Upper lobe of right lung (tissue), 1 donor: ENCODE measurements around the gene CRYBB3. TPM values are rescaled to one million over a fixed set of nuclear protein-coding genes. Genes with fewer than 3 reads are reported as not detected.
"Not testable (repeated sequence)": the region's sequence is repeated elsewhere in the genome, so short reads cannot be mapped to it uniquely, and the experiment has no call there.

Experiments
- ATAC-seq: fragments of 200-7000 bp; cut with Tn5 transposase; one replicate; pipeline ENCODE4 v1.9.1; 2020; ENCODE audit warnings: mild to moderate bottlenecking, moderate library complexity
- DNase-seq: peaks from one replicate; pipeline ENCODE4 v3.0.0-alpha.2; 2020
- H3K27ac ChIP-seq: fragments of 200-600 bp; one replicate; pipeline ENCODE4 v1.8.0; 2022
- H3K27me3 ChIP-seq: fragments of 200-600 bp; one replicate; pipeline ENCODE4 v1.8.0; 2022; ENCODE audit warnings: mild to moderate bottlenecking
- H3K36me3 ChIP-seq: fragments of 200-600 bp; one replicate; pipeline ENCODE4 v1.8.0; 2022
- H3K4me1 ChIP-seq: fragments of 200-600 bp; one replicate; pipeline ENCODE4 v1.8.0; 2022
- H3K4me3 ChIP-seq: fragments of 200-600 bp; one replicate; pipeline ENCODE4 v1.8.0; 2022; ENCODE audit warnings: mild to moderate bottlenecking
- H3K9me3 ChIP-seq: fragments of 200-600 bp; one replicate; pipeline ENCODE4 v1.8.0; 2022
- intact Hi-C: fragments of 100-400 bp; cut with DNase I; formaldehyde crosslinking; loops from one replicate; pipeline ENCODE4 v1.11.0; 2022
- total RNA-seq: library from RNA; stranded (reverse); fragmentation: NEBNext Ultra II Directional; extraction: Animal tissue kit (Norgen Biotek cat#: 25700); gene quantifications from one replicate; pipeline ENCODE4 v1.2.1, GENCODE V29; 2021
- TF ChIP-seq, protein P1 (sequence below): fragments of 200-600 bp; IDR thresholded peaks from one replicate; pipeline ENCODE4 v1.8.0; 2022; ENCODE audit warnings: antibody characterized with exemption
- donor health status: DM: no; HTN: yes; CAD: no; lungs with severe emphysema.

The CRYBB3 gene
- total RNA-seq, 1 donor from 2014 or later = 0.72 TPM

DNA sequence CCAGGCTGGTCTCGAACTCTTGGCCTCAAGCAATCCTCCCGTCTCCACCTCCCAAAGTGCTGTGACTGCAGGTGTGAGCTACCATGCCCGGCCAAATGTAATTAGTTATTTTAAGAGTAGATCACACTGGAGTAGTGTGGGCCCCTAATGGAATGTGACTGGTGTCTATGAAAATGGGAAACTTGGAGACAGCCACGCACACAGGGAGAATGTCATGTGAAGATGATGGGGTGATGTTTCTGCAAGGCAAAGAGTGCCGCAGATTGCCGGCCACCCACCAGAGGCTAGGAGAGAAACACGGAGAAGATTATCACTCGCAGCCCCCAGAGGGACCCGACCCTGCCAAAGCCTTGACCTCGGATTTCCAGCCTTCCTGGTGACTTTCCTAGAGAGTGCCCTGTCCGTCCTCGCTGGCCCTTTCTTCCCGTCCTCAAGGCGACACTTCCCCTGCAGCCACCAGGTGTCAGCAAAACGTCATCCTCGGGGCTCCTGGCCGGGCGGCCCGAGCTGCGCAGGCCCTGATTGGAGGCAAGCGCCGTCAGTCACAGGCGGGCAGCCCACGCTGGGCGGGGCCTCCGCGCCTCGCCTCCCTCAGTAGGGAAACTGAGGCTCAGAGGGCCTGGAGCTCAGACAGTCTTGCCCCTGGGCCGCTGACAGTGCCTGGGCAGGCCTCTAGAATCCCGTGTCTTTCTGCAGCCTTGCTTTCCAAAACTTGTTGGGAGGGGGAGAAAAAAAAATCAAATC lies 36.1 kb downstream of the CRYBB3 start:
- H3K36me3 ChIP-seq = no peaks in the 10 kb centered on the region
- ATAC-seq (peak; percentile 95), DNase-seq (peak; percentile 89)
- TF ChIP-seq, protein P1, sequence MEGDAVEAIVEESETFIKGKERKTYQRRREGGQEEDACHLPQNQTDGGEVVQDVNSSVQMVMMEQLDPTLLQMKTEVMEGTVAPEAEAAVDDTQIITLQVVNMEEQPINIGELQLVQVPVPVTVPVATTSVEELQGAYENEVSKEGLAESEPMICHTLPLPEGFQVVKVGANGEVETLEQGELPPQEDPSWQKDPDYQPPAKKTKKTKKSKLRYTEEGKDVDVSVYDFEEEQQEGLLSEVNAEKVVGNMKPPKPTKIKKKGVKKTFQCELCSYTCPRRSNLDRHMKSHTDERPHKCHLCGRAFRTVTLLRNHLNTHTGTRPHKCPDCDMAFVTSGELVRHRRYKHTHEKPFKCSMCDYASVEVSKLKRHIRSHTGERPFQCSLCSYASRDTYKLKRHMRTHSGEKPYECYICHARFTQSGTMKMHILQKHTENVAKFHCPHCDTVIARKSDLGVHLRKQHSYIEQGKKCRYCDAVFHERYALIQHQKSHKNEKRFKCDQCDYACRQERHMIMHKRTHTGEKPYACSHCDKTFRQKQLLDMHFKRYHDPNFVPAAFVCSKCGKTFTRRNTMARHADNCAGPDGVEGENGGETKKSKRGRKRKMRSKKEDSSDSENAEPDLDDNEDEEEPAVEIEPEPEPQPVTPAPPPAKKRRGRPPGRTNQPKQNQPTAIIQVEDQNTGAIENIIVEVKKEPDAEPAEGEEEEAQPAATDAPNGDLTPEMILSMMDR = peak; percentile 60
- intact Hi-C loops = no loop called here
- no peak overlapping the region for H3K27ac ChIP-seq
- peaks cover 12% of the 10 kb centered on the region for H3K27me3 ChIP-seq
- H3K4me3 ChIP-seq = no peak overlapping the region
- H3K9me3 ChIP-seq = no peaks in the 10 kb centered on the region
- no peaks in the 10 kb centered on the region for H3K4me1 ChIP-seq

DNA sequence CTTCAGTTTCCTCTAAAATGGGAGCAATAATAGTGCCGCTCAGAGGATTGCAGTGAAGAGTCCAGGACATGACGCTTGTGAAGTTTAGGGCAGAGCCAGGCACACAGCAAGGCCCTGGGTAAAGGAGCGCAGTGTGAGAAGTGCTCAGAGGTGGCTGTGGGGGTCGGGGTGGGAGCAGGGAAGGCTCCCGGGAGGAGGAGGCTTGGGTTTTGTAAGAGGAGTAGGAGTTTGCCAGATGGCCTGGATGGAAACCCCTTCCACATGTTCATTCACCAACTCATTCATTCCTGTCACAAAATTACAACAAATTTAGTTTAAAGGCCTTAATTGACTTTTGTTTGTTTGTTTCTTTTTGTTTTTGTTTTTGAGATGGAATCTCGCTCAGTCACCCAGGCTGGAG lies 36.8 kb downstream of the CRYBB3 start:
- intact Hi-C loops = no loop called here
- H3K4me1 ChIP-seq = no peaks in the 10 kb centered on the region

DNA sequence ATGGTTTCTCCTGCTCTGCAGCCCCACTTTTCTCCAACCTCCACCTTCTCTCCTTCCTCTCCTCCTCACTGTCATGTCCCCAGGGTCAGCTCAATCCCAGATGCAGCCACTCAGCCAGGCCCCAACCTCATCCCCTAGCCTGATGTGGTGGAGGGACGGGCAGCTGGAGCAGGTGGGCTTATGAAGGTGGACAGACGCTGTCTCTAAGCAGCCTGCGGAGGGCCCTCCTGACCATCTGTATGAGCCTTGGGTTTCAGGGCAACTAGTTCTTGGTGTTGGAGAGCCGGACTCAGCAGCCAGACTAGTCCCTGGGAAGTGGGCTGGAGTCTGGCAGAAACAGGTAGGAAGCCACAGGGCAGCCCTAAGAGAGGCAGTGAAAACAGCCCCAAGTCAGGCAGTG lies 37.8 kb downstream of the CRYBB3 start:
- ATAC-seq (no peak), DNase-seq (no peak)
- TF ChIP-seq, protein P1 = no peak
- intact Hi-C loops = no loop called here
- H3K27ac ChIP-seq = no peak overlapping the region
- H3K27me3 ChIP-seq = peaks cover 12% of the 10 kb centered on the region
- no peaks in the 10 kb centered on the region for H3K4me1 ChIP-seq
- no peaks in the 10 kb centered on the region for H3K9me3 ChIP-seq
- H3K36me3 ChIP-seq = no peaks in the 10 kb centered on the region
- H3K4me3 ChIP-seq = no peak overlapping the region

More for the DNA sequence above, 36.8 kb downstream of the CRYBB3 start:
- TF ChIP-seq, protein P1 = no peak
- ATAC-seq = no peak
- H3K36me3 ChIP-seq = no peaks in the 10 kb centered on the region
- DNase-seq = no peak
- H3K27ac ChIP-seq = no peak overlapping the region
- no peaks in the 10 kb centered on the region for H3K9me3 ChIP-seq
- no peak overlapping the region for H3K4me3 ChIP-seq
- H3K27me3 ChIP-seq = peaks cover 12% of the 10 kb centered on the region

DNA sequence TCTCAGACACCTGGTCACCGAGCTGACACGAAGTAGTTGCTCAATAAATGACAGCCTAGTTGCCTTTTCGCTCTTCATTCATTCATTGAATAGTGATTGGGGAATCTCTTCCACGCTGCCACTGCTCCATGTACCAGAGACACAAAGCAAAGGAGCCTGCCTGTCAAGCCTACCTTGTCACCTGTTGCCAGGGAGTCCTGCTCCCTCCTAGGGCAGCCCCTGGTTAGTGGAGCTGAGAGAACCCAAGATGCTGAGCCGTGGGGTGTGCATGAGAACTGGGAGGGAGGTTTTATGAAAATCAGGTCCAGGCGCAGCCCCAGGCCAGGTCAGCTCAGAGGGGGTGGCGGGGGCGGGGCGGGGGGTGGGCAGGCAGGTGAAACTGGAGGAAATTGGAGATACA lies 38.4 kb downstream of the CRYBB3 start:
- H3K4me1 ChIP-seq, H3K4me3 ChIP-seq, H3K36me3 ChIP-seq, H3K27ac ChIP-seq, intact Hi-C loops, DNase-seq, ATAC-seq, H3K9me3 ChIP-seq: not testable (repeated sequence)
- peaks cover 12% of the 10 kb centered on the region for H3K27me3 ChIP-seq

DNA sequence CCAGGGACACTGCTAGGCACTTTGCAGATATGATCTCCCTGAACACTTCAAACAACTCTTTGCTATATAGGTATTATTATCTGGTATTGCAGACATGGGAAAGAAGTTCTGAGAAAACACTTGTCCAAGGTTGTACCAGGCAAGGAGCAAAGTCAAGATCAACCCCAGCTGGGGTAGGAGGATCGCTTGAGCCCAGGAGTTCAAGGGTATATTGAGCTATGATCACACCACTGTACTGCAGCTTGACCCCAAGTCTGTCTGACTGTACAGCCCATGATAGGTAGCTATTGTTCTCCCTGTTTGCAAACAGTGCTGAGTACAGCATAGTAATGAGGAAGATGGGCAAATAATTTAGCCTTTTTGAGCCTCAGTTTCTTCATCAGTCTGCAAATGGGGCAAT lies 55.5 kb downstream of the CRYBB3 start:
- H3K4me3 ChIP-seq, H3K27me3 ChIP-seq, H3K36me3 ChIP-seq, ATAC-seq, H3K4me1 ChIP-seq, DNase-seq, H3K9me3 ChIP-seq, intact Hi-C loops, H3K27ac ChIP-seq: not testable (repeated sequence)

Other genes starting within 250 kb of the CRYBB3 start
- 46.7 TPM for gene KIAA1671, start 247.1 kb upstream of the CRYBB3 start, total RNA-seq
- not detected for gene CRYBB2, start 19.8 kb downstream of the CRYBB3 start, total RNA-seq